Mesenchymal stem cell (in vitro differentiated cells and primary cell): ENCODE results near the gene NACC2.
"Not testable (repeated sequence)": the region's sequence is repeated elsewhere in the genome, so short reads cannot be mapped to it uniquely, and the experiment has no call there.

Source experiments
- DNase-seq: peaks from one replicate; pipeline ENCODE4 v3.0.0-alpha.2; 2013
- H2AFZ ChIP-seq: one replicate; pipeline ENCODE4 v1.6.1; 2013; ENCODE audit warnings: low read depth, mild to moderate bottlenecking, control low read depth, inconsistent platforms, low read length, moderate library complexity
- H2AK5ac ChIP-seq: 2 replicates; pipeline ENCODE4 v1.6.1; 2013; ENCODE audit warnings: low read length, moderate library complexity, mild to moderate bottlenecking, inconsistent platforms; ENCODE audit not compliant: severe bottlenecking
- H2BK120ac ChIP-seq: one replicate; pipeline ENCODE4 v1.6.1; 2013; ENCODE audit warnings: low read depth, mild to moderate bottlenecking, inconsistent platforms, low read length, moderate library complexity
- H2BK12ac ChIP-seq, 2 experiments: one replicate each; pipeline ENCODE4 v1.6.1; 2013; ENCODE audit warnings: inconsistent platforms in 2 of 2, low read length in 2 of 2, mild to moderate bottlenecking in 2 of 2, moderate library complexity in 2 of 2, control low read depth in 1 of 2
- H2BK15ac ChIP-seq: one replicate; pipeline ENCODE4 v1.6.1; 2013; ENCODE audit warnings: mild to moderate bottlenecking, low read depth, inconsistent platforms; ENCODE audit not compliant: poor library complexity, severe bottlenecking
- H2BK5ac ChIP-seq: 2 replicates; pipeline ENCODE4 v1.6.1; 2013; ENCODE audit warnings: low read depth, mild to moderate bottlenecking, low read length, control low read depth, inconsistent platforms; ENCODE audit not compliant: poor library complexity, severe bottlenecking
- H3K14ac ChIP-seq, 2 experiments: one replicate each; pipeline ENCODE4 v1.6.1; 2013; ENCODE audit warnings: inconsistent platforms in 2 of 2, low read length in 2 of 2, control low read depth in 1 of 2, mild to moderate bottlenecking in 1 of 2, moderate library complexity in 1 of 2
- H3K18ac ChIP-seq, 2 experiments: one replicate each; pipeline ENCODE4 v1.6.1; 2013; ENCODE audit warnings: inconsistent platforms in 2 of 2, low read length in 2 of 2, control low read depth in 1 of 2, low read depth in 1 of 2, mild to moderate bottlenecking in 1 of 2
- H3K23ac ChIP-seq, 2 experiments: one replicate each; pipeline ENCODE4 v1.6.1; 2013; ENCODE audit warnings: inconsistent platforms in 2 of 2, low read length in 2 of 2, mild to moderate bottlenecking in 2 of 2, moderate library complexity in 2 of 2, control low read depth in 1 of 2
- H3K27ac ChIP-seq: 2 replicates; pipeline ENCODE4 v1.5.1; 2013; ENCODE audit warnings: mild to moderate bottlenecking, moderate library complexity, low read length, control low read depth, inconsistent platforms; ENCODE audit not compliant: poor library complexity, severe bottlenecking
- H3K27me3 ChIP-seq, 2 experiments: 2 replicates each; pipeline versions ENCODE4 v1.6.1 to v1.7.0; 2013; ENCODE audit warnings: low read length in 2 of 2, mild to moderate bottlenecking in 2 of 2, moderate library complexity in 2 of 2, control low read depth in 1 of 2, inconsistent platforms in 1 of 2; ENCODE audit not compliant: control insufficient read depth in 1 of 2, insufficient read depth in 1 of 2
- H3K36me3 ChIP-seq, 2 experiments: 2 replicates each; pipeline versions ENCODE4 v1.6.1 to v1.7.0; 2013; ENCODE audit warnings: low read length in 2 of 2, control low read depth in 1 of 2, inconsistent platforms in 1 of 2, low read depth in 1 of 2, mild to moderate bottlenecking in 1 of 2; ENCODE audit not compliant: insufficient read depth in 2 of 2, control insufficient read depth in 1 of 2
- H3K4ac ChIP-seq, 2 experiments: one replicate each; pipeline ENCODE4 v1.6.1; 2013; ENCODE audit warnings: inconsistent platforms in 2 of 2, low read length in 2 of 2, mild to moderate bottlenecking in 2 of 2, moderate library complexity in 2 of 2, control low read depth in 1 of 2, low read depth in 1 of 2
- H3K4me1 ChIP-seq: 2 replicates; pipeline ENCODE4 v1.6.1; 2013; ENCODE audit warnings: low read depth, low read length, control low read depth; ENCODE audit not compliant: control insufficient read depth, insufficient read depth
- H3K4me2 ChIP-seq: 2 replicates; pipeline ENCODE4 v1.6.1; 2013; ENCODE audit warnings: low read length, mild to moderate bottlenecking, inconsistent platforms; ENCODE audit not compliant: poor library complexity, severe bottlenecking
- H3K4me3 ChIP-seq, 2 experiments: 2 replicates each; pipeline versions ENCODE4 v1.5.1 to v1.7.0; 2013; ENCODE audit warnings: low read length in 2 of 2, mild to moderate bottlenecking in 2 of 2, control low read depth in 1 of 2, low read depth in 1 of 2; ENCODE audit not compliant: insufficient read depth in 1 of 2
- H3K79me1 ChIP-seq: replicated peaks from 2 replicates; pipeline ENCODE4 v1.6.1; 2013; ENCODE audit warnings: mild to moderate bottlenecking, control low read depth, low read length, inconsistent platforms; ENCODE audit not compliant: poor library complexity, severe bottlenecking
- H3K9ac ChIP-seq: 2 replicates; pipeline ENCODE4 v1.7.0; 2013; ENCODE audit warnings: mild to moderate bottlenecking, low read length, moderate library complexity
- H3K9me3 ChIP-seq: 2 replicates; pipeline ENCODE4 v1.7.0; 2013; ENCODE audit warnings: mild to moderate bottlenecking, low read length; ENCODE audit not compliant: control insufficient read depth
- H4K8ac ChIP-seq: one replicate; pipeline ENCODE4 v1.6.1; 2013; ENCODE audit warnings: inconsistent platforms, mild to moderate bottlenecking, low read length, moderate library complexity
- H4K91ac ChIP-seq: one replicate; pipeline ENCODE4 v1.6.1; 2013; ENCODE audit warnings: mild to moderate bottlenecking, low read length, inconsistent platforms
- WGBS: methylation state at CpG from one replicate; pipeline ENCODE4 v1.1.7; 2013; ENCODE audit warnings: mixed read lengths; 5-methylcytosine and 5-hydroxymethylcytosine counted together

The NACC2 gene

GRCh38 chr9:135968083-135968476 lies 127.0 kb downstream of the NACC2 start:
- peak; percentile 70 for DNase-seq
- peak overlapping the region in 1 of 2 experiments; percentile 3 for H3K18ac ChIP-seq
- no peak overlapping the region for H3K14ac ChIP-seq
- H3K4me3 ChIP-seq: no peak overlapping the region
- no peak overlapping the region for H2AK5ac ChIP-seq
- no peak overlapping the region for H3K9ac ChIP-seq
- peak overlapping the region; percentile 61 for H4K91ac ChIP-seq
- H3K4me2 ChIP-seq: no peak overlapping the region
- no peak overlapping the region for H3K23ac ChIP-seq
- H3K79me1 ChIP-seq: no peaks in the 10 kb centered on the region
- H3K36me3 ChIP-seq: no peaks in the 10 kb centered on the region
- H2BK120ac ChIP-seq: no peak overlapping the region
- H3K27me3 ChIP-seq: peaks cover 36 to 47% of the 10 kb centered on the region in 2 experiments
- no peak overlapping the region for H2AFZ ChIP-seq
- no peak overlapping the region for H2BK15ac ChIP-seq
- H3K27ac ChIP-seq: no peak overlapping the region
- H3K4me1 ChIP-seq: peaks cover 21% of the 10 kb centered on the region
- no peaks in the 10 kb centered on the region for H3K9me3 ChIP-seq
- H2BK12ac ChIP-seq: peak overlapping the region; percentile 2 to 89
- no peak overlapping the region for H2BK5ac ChIP-seq
- peak overlapping the region in 1 of 2 experiments; percentile 47 for H3K4ac ChIP-seq
- no peak overlapping the region for H4K8ac ChIP-seq
- WGBS: 10% methylated on average over 5 of the region's 5 CpGs

- H3K4me2 ChIP-seq, H2BK5ac ChIP-seq, H3K14ac ChIP-seq, H3K18ac ChIP-seq, H3K23ac ChIP-seq, DNase-seq, H3K9me3 ChIP-seq, H2AK5ac ChIP-seq, H3K4me3 ChIP-seq, H3K9ac ChIP-seq, H4K8ac ChIP-seq, H2AFZ ChIP-seq, H2BK120ac ChIP-seq, H3K36me3 ChIP-seq, H3K79me1 ChIP-seq, H3K27ac ChIP-seq, H2BK15ac ChIP-seq: not testable (repeated sequence)
- peak overlapping the region in 1 of 2 experiments; percentile 24 for H3K4ac ChIP-seq
- peak overlapping the region; percentile 5 for H4K91ac ChIP-seq
- 87% methylated on average over 16 of the region's 16 CpGs for WGBS
- H3K27me3 ChIP-seq: peaks cover 44 to 48% of the 10 kb centered on the region in 2 experiments
- H3K4me1 ChIP-seq: peaks cover 21% of the 10 kb centered on the region
- H2BK12ac ChIP-seq: peak overlapping the region in 1 of 2 experiments; percentile 50
Observed at GRCh38 chr9:135966916-135967260, 128.2 kb downstream of the NACC2 start.

GRCh38 chr9:135965124-135965756 lies 129.8 kb downstream of the NACC2 start:
- peak overlapping the region in 1 of 2 experiments; percentile 49 for H2BK12ac ChIP-seq
- no peaks in the 10 kb centered on the region for H3K9me3 ChIP-seq
- peaks cover 21% of the 10 kb centered on the region for H3K4me1 ChIP-seq
- no peak overlapping the region for H3K23ac ChIP-seq
- H2AK5ac ChIP-seq: no peak overlapping the region
- H3K36me3 ChIP-seq: no peaks in the 10 kb centered on the region
- no peak overlapping the region for H4K91ac ChIP-seq
- no peak overlapping the region for H3K9ac ChIP-seq
- peak overlapping the region; percentile 1 for H2BK15ac ChIP-seq
- H2AFZ ChIP-seq: no peak overlapping the region
- 62% methylated on average over 11 of the region's 11 CpGs for WGBS
- H3K4me2 ChIP-seq: no peak overlapping the region
- H2BK5ac ChIP-seq: no peak overlapping the region
- H3K14ac ChIP-seq: no peak overlapping the region
- H3K4me3 ChIP-seq: no peak overlapping the region
- DNase-seq: no peak
- H4K8ac ChIP-seq: no peak overlapping the region
- H3K27ac ChIP-seq: no peak overlapping the region
- no peak overlapping the region for H3K4ac ChIP-seq
- peaks cover 28 to 32% of the 10 kb centered on the region in 2 experiments for H3K27me3 ChIP-seq
- H3K79me1 ChIP-seq: peaks cover 1% of the 10 kb centered on the region
- no peak overlapping the region for H2BK120ac ChIP-seq
- no peak overlapping the region for H3K18ac ChIP-seq

GRCh38 chr9:135963938-135964337 lies 131.2 kb downstream of the NACC2 start:
- H2BK15ac ChIP-seq: no peak overlapping the region
- no peak overlapping the region for H2AK5ac ChIP-seq
- peaks cover 22 to 26% of the 10 kb centered on the region in 2 experiments for H3K27me3 ChIP-seq
- no peak overlapping the region for H3K9ac ChIP-seq
- no peak overlapping the region for H3K4ac ChIP-seq
- no peak overlapping the region for H2BK5ac ChIP-seq
- peaks cover 18% of the 10 kb centered on the region for H3K4me1 ChIP-seq
- H2BK120ac ChIP-seq: no peak overlapping the region
- no peak overlapping the region for H3K4me3 ChIP-seq
- no peak overlapping the region for H3K23ac ChIP-seq
- H2BK12ac ChIP-seq: no peak overlapping the region
- WGBS: 83% methylated on average over 6 of the region's 10 CpGs
- no peaks in the 10 kb centered on the region for H3K36me3 ChIP-seq
- no peak overlapping the region for H2AFZ ChIP-seq
- H3K18ac ChIP-seq: no peak overlapping the region
- H4K8ac ChIP-seq: no peak overlapping the region
- no peaks in the 10 kb centered on the region for H3K9me3 ChIP-seq
- DNase-seq: no peak
- no peak overlapping the region for H4K91ac ChIP-seq
- no peak overlapping the region for H3K4me2 ChIP-seq
- H3K79me1 ChIP-seq: peaks cover 1% of the 10 kb centered on the region
- no peak overlapping the region for H3K27ac ChIP-seq
- no peak overlapping the region for H3K14ac ChIP-seq
